WERI-Rb-1 (cell line): ENCODE data around the gene AFF1.

Experiments used
- DNase-seq: peaks from one replicate; pipeline ENCODE4 v3.0.0-alpha.2; 2020
- H3K27ac ChIP-seq: fragments of 250-450 bp; sonication (Bioruptor Pico); 2 replicates; pipeline ENCODE4 v1.5.1; 2020; ENCODE audit warnings: mild to moderate bottlenecking, moderate library complexity
- H3K27me3 ChIP-seq: fragments of 250-450 bp; sonication (Bioruptor Pico); 2 replicates; pipeline ENCODE4 v1.5.1; 2021; ENCODE audit warnings: mild to moderate bottlenecking, low read depth, moderate library complexity; ENCODE audit not compliant: insufficient read depth, severe bottlenecking
- H3K36me3 ChIP-seq: fragments of 250-450 bp; sonication (Bioruptor Pico); 2 replicates; pipeline ENCODE4 v1.5.1; 2020; ENCODE audit warnings: mild to moderate bottlenecking, moderate library complexity
- H3K4me3 ChIP-seq: 2 replicates; pipeline ENCODE4 v1.5.1; 2011; ENCODE audit warnings: low read depth, mild to moderate bottlenecking, control low read depth, low read length
- H3K9me3 ChIP-seq: fragments of 250-450 bp; sonication (Bioruptor Pico); 2 replicates; pipeline ENCODE4 v1.5.1; 2021; ENCODE audit warnings: mild to moderate bottlenecking, moderate library complexity; ENCODE audit not compliant: severe bottlenecking
- CTCF ChIP-seq: IDR thresholded peaks from 2 replicates; pipeline ENCODE4 v1.5.1; 2011; ENCODE audit warnings: low read depth, mild to moderate bottlenecking, control low read depth, inconsistent platforms, low read length

The AFF1 gene

DNA sequence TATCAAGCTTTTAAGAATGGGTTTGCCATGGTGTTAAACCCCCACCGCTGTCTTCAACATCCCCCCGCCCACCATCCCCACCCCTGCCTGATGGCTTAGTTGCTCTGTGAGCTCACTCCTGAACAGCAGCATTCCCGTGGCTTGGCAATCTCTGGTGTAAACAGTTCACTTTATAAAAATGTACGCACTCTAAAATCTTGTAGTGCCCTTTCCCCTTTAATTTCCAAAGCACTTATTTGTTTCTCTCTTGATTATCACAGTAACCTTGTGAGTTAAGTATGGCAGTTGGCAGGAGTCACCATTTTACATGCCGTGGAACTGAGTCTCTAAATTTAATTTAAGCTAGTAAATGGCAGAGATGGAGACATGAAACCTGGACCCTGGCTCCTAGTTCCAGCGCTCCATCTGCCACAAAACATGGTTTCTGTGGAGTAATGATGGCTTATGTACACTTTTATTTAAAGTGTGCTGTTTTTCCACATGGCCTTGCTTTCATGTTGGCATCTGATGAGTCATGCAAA, 123.1 kb downstream of the AFF1 start:
- Histone ChIP-seq H3K27me3 (no peaks in the 10 kb centered on the region), H3K9me3 (no peaks in the 10 kb centered on the region), H3K4me3 (no peak overlapping the region), H3K27ac (peak overlapping the region; percentile 61), H3K36me3 (peaks cover 2% of the 10 kb centered on the region; the same call in 1 of the 2 replicates)
- DNase-seq, result no peak
- no peak for TF ChIP-seq CTCF

DNA sequence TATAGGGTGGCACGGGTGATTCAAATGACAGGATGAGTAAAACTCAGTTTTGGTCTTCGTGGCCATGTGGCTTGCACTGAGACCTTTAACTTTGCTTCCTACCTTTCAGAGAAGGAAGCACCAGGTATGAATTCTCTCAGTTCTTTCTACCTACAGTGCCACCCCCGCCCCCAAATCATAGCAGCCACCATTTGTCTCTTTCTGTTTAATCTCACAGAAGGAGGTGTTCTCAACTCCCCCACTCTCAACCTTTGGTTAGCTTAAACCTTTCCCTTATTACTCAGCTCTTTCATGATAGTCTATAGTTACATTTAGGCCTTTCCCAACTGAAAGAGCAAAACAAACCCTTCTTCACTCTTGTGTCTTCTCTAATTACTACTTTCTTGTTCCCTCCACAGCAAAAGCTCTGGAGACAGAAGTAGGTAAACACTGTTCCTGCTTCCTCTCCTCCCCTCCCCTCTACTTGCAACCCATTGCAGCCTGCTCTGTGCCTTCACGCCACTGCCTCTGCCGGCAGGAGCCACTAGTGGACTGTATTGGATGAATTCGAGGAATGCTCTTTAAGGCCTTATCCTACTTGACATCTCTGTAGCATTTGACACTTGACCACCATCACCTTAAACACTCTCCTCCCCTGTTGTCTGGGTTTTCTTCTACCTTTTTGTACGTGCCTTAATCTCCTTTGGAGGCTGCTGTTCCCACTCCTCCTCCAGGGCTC, 123.7 kb downstream of the AFF1 start:
- H3K4me3 ChIP-seq, result no peak overlapping the region
- peak overlapping the region; percentile 61 for H3K27ac ChIP-seq
- peak; percentile 70 for TF ChIP-seq CTCF
- peaks cover 2% of the 10 kb centered on the region; the same call in 1 of the 2 replicates for H3K36me3 ChIP-seq
- peak; percentile 78 for DNase-seq
- no peaks in the 10 kb centered on the region for H3K27me3 ChIP-seq
- H3K9me3 ChIP-seq, result no peaks in the 10 kb centered on the region

- no peak overlapping the region for H3K4me3 ChIP-seq
- TF ChIP-seq CTCF, result no peak
- no peak overlapping the region for H3K27ac ChIP-seq
- H3K9me3 ChIP-seq, result no peaks in the 10 kb centered on the region
- peaks cover 2% of the 10 kb centered on the region for H3K36me3 ChIP-seq
- no peak for DNase-seq
- no peaks in the 10 kb centered on the region for H3K27me3 ChIP-seq
These were observed 126.1 kb downstream of the AFF1 start for GRCh38 chr4:87060957-87061356.

DNA sequence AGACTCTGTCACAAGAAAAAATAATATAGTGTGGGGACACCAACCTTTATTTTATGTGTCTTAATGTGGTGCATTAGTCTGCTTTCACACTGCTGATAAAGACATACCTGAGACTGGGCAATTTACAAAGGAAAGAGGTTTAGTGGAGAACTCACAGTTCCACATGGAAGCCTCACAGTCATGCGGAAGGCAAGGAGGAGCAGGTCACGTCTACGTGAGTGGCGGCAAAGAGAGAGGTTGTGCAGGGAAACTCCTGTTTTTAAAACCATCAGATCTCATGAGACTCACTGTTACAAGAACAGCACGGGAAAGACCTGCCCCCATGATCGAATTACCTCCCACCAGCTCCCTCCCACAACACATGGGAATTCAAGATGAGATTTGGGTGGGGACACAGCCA, 130.2 kb downstream of the AFF1 start:
- TF ChIP-seq CTCF, result no peak
- DNase-seq, result no peak

DNA sequence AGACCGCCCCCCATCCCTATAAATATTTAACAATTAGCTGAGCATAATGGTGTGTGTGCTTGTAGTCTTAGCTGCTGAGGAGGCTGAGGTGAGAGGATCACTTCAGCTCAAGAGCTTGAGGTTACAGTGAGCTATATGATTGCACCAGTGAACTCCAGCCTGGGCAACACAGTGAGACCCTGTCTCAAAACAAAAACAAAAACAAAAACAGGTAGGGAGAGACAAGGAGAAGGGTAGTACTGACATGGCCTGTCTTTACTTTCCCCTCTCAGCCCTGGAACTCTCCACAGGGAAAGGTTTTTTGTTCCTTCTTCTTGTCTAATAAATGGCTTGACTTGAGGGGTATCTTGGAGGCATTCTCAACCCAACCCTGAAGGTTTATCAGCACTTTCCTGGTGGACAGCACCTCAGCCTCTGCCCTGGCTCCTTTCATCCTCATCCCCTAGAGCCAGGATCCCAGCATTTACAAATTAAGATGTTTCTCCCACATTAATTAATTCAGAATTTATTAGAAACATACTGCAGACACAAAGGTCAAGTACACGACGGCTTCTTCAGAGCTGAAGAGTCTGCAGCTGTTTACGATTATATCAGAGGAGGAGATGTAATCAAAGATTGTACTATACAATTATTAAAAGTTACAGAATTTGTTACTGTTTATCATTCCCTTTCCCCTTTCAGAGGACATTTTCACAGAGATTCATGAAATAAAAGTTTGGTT, 131.8 kb downstream of the AFF1 start:
- no peak for TF ChIP-seq CTCF
- no peak for DNase-seq
- Histone ChIP-seq H3K36me3 (peaks cover 8% of the 10 kb centered on the region), H3K9me3 (no peaks in the 10 kb centered on the region), H3K27me3 (no peaks in the 10 kb centered on the region), H3K4me3 (no peak overlapping the region), H3K27ac (no peak overlapping the region)

More for the DNA sequence above, 130.2 kb downstream of the AFF1 start:
- no peaks in the 10 kb centered on the region for H3K27me3 ChIP-seq
- no peak overlapping the region for H3K27ac ChIP-seq
- H3K9me3 ChIP-seq, result no peaks in the 10 kb centered on the region
- no peak overlapping the region for H3K4me3 ChIP-seq
- peaks cover 9% of the 10 kb centered on the region for H3K36me3 ChIP-seq
